SH-SY5Y (cell line): ENCODE data around the gene TOM1.

Experiments used
- GATA2 ChIP-seq: IDR thresholded peaks from 2 replicates; pipeline ENCODE4 v1.6.1; 2011; ENCODE audit warnings: mild to moderate bottlenecking, low read depth, low read length
- GATA3 ChIP-seq: IDR thresholded peaks from 2 replicates; pipeline ENCODE4 v1.6.1; 2011; ENCODE audit warnings: low read depth, mild to moderate bottlenecking, low read length, moderate library complexity

DNA sequence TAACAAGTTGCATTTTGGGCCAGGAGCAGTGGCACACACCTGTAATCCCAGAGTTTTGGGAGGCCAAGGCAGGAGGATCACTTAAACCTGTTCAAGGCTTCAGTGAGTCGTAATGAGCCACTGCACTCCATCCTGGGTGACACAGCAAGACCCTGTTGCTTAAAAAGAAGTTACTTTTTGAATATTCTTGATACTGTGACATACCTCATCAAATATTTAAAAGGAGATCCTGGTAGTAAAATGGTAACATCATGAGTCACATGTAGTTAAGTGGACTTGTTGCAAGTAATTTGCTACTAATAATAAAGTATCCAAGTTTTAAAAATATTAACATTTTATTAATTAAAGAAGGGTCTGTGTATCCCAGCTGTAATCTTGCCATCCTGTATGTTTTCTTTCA lies 24.1 kb upstream of the TOM1 start:
- TF ChIP-seq GATA2 = no peak
- no peak for TF ChIP-seq GATA3
